Brain pericyte (primary cell): ENCODE data around the gene TXN.
A peak's percentile ranks its signal among the peaks of the same experiment; 100 is the strongest.
"Not testable (repeated sequence)": the region's sequence is repeated elsewhere in the genome, so short reads cannot be mapped to it uniquely, and the experiment has no call there.

Experiments
- DNase-seq: peaks from one replicate; pipeline ENCODE4 v3.0.0-alpha.2; 2012; ENCODE audit warnings: low read depth, low spot score

TXN gene

GRCh38 chr9:110257097-110257841 lies 962 bp upstream of the TXN start:
- no peak for DNase-seq

DNA sequence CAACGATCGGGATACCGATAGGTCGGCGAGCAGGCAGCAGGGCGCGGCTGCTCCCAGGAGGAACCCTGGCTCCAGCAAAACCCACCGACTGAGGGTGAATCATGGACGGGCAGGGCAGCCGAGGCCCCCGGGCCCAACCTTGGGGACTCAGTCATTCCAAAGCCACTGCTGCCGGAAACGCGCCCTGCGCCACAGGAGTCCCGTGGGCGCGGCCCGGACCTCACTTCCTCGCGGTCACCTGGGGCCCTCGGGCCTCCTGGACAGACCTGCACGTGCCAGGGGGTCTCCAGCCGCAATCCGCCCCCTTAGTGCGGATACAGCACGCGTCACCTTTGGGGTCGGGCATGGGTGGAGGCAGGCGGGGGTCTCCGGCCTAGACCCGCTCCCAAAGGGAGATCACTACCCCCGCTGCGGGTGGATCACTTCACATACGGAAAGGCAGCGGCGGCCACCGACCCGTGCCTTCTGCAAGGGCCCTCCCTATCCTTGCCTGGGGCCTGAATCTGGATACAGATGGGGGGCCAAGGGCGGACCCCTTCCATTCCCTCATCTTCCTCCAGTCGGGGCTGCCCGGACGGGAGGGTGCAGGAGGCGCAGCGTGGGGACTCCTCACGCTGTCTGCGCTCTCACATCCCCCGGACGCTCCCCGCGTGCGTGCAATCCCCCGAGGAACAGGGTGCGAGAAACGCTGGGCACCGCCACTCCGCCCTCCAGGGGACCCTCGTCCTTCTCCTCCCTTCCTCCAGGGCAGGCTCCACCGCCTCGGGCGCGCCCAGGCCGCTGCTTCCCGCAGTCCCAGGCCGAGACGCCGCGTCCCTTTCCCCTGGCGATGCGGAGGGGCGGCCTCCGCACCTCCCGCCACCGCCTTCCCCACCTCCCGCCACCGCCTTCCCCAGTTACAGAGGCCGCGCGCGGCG lies 586 bp downstream of the TXN start:
- DNase-seq = no peak

DNA sequence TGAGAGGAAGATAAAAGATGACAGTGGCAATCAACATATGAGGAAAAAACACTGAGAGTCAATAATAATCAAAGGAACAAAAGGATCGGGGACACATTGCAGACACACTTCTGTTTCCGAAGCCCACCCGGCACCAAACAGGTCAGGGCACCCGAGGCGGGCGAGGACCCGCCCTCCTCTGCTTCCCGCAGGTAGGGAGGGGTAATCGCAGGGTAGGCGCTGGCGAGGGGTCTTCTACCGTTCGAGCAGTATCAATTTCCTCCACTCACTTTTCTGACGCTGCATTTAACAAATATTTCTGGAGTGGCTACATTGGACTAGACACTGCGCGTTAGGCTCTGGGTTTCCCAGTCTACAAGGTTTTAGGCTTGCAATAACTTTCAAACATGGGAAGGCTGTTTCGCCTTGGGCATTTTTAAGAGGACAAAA lies 1.3 kb downstream of the TXN start:
- no peak for DNase-seq

DNA sequence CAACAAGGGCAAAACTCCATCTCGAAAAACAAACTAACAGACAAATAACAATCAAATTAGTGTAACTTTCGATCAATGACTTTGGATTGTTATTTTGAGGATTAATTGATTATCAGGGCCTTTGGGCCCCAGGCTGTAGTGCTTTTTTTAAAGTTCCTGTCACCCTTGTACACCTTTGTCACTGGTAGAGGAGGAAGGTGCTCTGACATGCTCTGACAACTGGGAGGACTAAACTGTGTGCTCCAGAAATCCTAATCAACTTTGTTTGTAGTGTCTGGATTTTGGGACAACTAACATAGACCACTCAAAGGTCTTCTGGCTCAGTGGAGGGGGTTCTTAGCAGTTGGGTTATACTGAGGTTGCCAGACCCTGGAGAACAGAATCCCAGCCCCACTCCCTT lies 1.8 kb downstream of the TXN start:
- DNase-seq = no peak

DNA sequence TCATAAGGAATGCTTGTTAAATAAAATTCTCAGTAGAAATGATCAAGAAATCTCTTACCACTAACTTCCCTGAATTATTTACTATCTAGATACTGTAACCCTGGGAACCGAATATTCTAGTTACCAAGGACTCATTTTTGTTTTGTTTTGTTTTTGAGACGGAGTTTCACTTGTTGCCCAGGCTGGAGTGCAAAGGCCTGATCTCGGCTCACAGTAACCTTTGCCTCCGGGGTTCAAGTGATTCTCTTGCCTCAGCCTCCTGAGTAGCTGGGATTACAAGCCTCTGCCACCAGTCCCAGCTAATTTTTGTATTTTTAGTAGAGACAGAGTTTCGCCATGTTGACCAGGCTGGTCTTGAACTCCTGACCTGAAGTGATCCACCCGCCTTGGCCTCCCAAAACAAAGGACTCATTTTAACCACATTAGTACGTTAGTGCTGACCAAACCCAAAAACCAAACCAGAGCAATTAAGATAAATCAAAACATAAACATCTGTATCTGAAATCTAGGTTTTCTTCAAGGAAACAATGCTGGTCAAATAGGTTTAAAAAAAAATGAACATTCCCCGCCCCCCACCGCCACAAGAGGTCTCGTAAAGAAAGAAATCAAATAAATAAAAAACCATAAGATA lies 3.7 kb downstream of the TXN start:
- DNase-seq = no peak

- not testable (repeated sequence) for DNase-seq
Measured at GRCh38 chr9:110251770-110252169, 4.5 kb downstream of the TXN start.

DNA sequence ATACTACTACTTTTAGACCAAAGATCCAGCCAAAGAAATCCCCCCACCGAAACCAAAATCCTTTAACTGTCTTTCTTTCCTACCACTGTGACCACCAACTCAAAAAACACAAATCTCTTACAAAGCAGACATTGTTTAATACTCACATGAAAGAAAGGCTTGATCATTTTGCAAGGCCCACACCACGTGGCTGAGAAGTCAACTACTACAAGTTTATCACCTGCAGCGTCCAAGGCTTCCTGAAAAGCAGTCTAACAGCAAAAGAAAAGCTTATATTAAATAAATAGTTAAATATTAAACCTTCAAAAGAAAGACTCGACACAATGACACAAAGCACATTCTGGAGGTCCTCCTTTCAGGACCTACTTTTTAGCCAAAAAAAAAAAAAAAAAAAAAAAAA lies 5.1 kb downstream of the TXN start:
- DNase-seq = no peak

DNA sequence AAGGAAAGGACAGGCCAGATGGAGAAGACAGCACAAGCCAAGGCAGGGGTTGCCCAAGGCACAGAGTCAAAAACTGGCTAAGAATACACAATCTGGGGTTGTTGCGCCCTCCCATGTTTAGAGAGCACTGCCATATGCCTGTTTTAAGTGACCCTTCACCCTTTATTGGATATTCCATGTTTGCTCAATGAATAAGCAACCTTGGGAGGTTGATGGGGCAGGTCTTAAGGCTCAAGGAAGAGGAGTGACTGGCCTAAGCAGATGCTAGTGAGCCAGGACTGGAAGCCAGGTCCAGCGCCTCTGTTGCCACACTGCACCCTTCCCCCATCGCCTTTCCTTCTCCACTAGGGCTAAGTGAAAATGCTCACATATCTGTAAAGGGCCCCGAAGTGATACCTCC lies 6.7 kb downstream of the TXN start:
- DNase-seq = no peak

- no peak for DNase-seq
Measured at GRCh38 chr9:110248361-110248760, 7.9 kb downstream of the TXN start.

- DNase-seq = no peak
Measured at GRCh38 chr9:110246214-110246613, 10.1 kb downstream of the TXN start.

- no peak for DNase-seq
Measured at GRCh38 chr9:110244616-110245015, 11.7 kb downstream of the TXN start.

DNA sequence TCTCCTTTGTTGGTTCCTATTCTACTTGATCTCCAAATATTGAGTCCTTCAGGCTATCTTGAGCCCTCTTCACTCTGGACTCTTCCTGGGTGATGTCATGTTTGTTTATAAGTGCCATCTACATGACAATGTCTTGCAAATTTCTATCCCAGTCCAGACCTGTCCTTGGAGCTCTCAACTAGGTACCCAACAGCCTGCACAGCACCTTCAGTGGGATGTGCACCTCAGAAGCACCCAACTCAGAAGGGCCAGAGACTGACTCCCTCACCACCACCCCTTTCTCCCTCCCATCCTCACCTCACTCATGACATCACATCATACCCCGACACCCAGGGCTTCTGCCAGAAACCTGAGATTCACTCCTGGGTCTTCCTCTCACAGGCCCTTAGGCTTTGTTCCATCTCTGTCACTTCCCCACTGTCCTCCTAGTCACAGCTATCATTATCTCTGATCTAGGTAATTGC lies 14.4 kb downstream of the TXN start:
- DNase-seq = no peak

- no peak for DNase-seq
Measured at GRCh38 chr9:110241260-110241857, 14.9 kb downstream of the TXN start.

DNA sequence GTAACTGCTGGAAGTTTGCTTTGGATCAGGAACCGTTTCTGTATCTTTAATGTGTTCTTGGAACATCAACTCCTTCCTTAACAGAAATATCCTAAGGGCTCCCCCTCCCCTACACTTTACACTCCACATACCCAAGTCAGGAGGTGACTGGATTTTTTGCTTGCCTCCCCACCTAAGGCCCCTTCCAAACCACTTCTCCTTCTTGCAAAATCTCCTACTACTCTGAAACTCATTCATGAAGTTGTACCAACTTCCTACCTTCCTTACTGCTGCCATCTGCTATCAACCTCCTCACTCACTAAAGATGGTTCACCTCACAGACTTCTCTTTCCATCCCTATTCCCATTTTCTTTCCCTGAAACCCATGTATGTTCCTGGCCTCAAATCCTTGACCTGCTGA lies 16.1 kb downstream of the TXN start:
- no peak for DNase-seq

DNA sequence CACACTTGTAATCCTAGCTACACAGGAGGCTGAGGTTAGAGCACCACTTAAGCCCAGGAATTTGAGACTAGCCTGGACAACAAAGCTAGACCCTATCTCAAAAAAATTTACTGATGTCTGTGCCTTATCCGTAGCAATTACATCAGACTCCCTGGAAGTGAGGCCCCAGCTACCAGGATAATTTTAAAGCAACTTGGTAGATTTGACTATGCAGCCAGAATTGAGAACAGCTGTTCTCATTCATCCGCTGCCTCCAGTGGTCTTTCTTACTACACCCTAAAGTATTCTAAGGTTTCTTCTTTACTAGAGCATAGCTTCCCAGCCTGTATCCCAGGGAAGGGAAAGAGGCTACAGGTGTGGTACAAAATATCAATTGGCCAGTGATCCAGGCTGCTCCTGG lies 28.0 kb downstream of the TXN start:
- no peak for DNase-seq

GRCh38 chr9:110224583-110224982 lies 31.7 kb downstream of the TXN start:
- DNase-seq = no peak

DNA sequence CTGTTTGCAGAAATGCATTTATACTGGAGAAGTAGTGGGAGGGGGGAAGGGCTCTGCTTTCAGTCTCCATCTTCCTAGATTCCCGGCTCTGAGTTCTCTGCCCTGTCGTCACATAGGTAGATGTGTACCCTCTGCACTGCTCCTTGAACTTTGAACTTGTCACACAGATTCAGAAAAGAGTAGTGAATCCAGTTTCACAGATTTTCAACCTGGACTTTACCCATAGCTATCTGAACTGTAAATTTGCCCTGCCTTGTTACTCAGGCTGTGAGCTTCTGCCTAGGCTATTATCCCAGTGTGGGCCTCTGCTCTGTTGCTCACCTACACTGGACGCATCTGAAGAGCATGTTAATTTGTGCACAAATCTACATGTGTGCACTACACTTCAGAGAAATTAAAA lies 35.5 kb downstream of the TXN start:
- DNase-seq = no peak

DNA sequence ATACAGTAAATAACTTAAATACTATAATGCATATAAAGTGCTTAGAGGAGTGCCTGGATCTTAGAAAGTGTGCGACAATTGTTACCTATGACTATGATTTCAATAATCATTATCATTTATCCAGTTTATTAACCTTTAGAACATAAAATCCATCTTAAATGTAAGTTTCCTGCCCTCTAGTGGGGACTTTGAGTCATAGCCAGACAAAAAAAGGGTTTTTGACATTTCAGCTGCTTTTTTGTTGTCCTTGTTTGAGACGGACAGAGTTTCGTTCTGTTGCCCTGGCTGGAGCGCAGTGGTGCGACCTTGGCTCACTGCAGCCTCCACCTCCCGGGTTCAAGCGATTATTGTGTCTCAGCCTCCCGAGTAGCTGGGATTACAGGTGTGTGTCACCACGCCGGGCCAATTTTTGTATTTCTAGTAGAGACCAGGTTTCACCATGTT lies 38.6 kb downstream of the TXN start:
- DNase-seq = peak; percentile 11

DNA sequence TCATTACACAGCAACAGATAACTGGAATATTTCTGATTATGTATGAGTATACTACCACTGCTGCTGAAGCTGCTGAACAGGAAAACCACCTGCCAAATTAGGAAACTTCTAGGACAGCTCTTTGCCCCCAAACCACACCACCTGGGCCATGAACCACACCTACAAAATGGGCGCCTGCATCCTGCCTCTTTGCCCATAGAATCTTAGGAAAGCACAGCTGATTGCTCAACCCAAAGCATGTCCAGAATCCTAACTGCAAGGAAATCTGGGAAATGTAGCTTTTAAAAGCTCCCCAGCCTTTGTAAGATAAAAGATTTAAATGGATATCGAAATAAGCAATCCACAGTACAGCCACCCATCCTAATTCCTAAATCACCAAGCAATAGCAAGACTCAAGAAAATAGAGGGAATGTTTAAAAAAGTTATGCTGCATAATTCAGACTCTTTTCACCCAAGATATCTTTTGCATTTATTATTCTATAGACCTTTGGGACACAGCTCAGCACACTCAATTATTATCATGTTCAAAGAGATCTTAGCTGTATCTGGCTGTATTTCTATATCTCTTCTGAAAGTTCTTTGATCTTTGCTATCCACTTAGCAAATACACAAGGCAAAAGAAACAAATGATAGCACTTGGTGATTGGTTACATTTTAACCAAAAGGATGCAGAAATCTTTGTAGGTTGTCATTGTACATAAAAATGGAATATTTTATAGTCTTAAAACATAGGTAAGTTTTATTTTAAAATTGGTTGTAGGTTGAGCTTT lies 41.5 kb downstream of the TXN start:
- DNase-seq = no peak

DNA sequence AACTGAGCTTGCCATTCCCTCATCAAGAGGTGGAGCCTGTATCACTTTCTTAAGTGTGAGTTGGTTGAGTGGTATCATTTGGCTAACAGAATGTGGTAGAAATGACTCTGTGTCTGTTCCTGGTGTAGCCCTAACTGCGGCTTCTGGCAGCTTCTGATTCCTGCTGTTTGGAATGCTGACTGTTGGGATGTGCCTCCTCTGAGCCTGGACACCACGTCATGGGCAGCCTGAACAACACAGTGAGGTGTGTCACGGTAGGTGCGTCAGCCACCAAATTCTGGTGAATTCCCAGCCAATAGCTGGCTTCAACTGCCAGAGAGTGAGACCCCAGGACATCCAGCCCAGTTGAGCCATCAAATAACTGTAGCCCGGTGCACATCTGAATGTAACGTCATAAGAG lies 42.2 kb downstream of the TXN start:
- no peak for DNase-seq

DNA sequence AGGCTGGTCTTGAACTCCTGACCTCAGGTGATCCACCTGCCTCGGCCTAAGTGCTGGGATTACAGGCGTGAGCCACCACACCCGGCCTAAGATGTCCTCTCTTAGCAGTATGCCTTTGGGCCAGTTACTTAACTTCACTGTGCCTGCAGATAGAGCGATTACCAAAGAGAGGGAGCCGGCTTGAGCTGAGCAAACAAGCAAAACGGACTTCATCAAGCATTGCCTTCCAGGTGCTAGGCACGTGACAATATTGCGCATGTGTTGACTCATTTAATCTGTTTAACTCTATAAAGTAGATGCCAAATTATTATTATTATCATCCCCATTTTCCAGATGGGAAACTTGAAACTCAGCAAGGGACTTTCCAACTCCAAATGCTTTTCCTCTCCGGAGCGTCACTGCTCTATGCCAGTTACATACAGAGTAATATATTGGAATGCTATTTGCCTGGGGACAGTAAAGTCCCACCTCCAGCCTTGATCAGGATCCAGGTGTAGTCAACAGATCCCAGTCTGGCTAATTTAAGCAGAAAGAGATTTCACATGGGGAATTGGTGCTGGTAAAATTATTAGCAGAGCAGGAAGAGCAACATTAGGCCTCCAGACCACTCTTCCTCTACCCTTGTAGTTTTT lies 42.8 kb downstream of the TXN start:
- no peak for DNase-seq
